ENCODE results near the gene DCTN3. TPM values are rescaled to one million over a fixed set of nuclear protein-coding genes. Genes with fewer than 3 reads are reported as not detected.

DCTN3 gene
- polyA plus RNA-seq, 1 experiment: 149 TPM

GRCh38 chr9:34579104-34579807, 41.0 kb downstream of the DCTN3 start:
- DNase-seq (ENCODE audit: low read depth): no peak
- ChIA-PET POLR2A (no interaction called here), CTCF (interaction anchor here (1.6 to 6.9 kb wide), 3 partner anchors 13 to 32 kb away, joined by 7 to 52 read pairs (median 9); no protein-coding TSS in a partner anchor)
- peaks cover 38% of the 10 kb centered on the region for H3K27me3 ChIP-seq (ENCODE audit: control insufficient read depth, insufficient read depth, low read length)
- TF ChIP-seq, protein P1, sequence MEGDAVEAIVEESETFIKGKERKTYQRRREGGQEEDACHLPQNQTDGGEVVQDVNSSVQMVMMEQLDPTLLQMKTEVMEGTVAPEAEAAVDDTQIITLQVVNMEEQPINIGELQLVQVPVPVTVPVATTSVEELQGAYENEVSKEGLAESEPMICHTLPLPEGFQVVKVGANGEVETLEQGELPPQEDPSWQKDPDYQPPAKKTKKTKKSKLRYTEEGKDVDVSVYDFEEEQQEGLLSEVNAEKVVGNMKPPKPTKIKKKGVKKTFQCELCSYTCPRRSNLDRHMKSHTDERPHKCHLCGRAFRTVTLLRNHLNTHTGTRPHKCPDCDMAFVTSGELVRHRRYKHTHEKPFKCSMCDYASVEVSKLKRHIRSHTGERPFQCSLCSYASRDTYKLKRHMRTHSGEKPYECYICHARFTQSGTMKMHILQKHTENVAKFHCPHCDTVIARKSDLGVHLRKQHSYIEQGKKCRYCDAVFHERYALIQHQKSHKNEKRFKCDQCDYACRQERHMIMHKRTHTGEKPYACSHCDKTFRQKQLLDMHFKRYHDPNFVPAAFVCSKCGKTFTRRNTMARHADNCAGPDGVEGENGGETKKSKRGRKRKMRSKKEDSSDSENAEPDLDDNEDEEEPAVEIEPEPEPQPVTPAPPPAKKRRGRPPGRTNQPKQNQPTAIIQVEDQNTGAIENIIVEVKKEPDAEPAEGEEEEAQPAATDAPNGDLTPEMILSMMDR (IDR thresholded peaks at IDR 0.05; ENCODE audit: insufficient read depth, low read depth, low read length): no peak
- no peaks in the 10 kb centered on the region for H3K36me3 ChIP-seq (ENCODE audit: control insufficient read depth, insufficient read depth, low read length)
- no peak overlapping the region for H3K4me3 ChIP-seq (ENCODE audit: low read depth, low read length)

- TF ChIP-seq, protein P1 (IDR thresholded peaks at IDR 0.05; ENCODE audit: insufficient read depth, low read depth, low read length): no peak
- no peak for DNase-seq (ENCODE audit: low read depth)
- H3K36me3 ChIP-seq (ENCODE audit: control insufficient read depth, insufficient read depth, low read length): no peaks in the 10 kb centered on the region
- no peak overlapping the region for H3K4me3 ChIP-seq (ENCODE audit: low read depth, low read length)
- CTCF ChIA-PET: interaction anchor here (2.1 to 6.9 kb wide), 2 partner anchors 14 to 31 kb away, joined by 9 to 52 read pairs; no protein-coding TSS in a partner anchor
- H3K27me3 ChIP-seq (ENCODE audit: control insufficient read depth, insufficient read depth, low read length): peaks cover 38% of the 10 kb centered on the region
- POLR2A ChIA-PET: no interaction called here
These were observed 41.8 kb downstream of the DCTN3 start for GRCh38 chr9:34578241-34579103.

DNA sequence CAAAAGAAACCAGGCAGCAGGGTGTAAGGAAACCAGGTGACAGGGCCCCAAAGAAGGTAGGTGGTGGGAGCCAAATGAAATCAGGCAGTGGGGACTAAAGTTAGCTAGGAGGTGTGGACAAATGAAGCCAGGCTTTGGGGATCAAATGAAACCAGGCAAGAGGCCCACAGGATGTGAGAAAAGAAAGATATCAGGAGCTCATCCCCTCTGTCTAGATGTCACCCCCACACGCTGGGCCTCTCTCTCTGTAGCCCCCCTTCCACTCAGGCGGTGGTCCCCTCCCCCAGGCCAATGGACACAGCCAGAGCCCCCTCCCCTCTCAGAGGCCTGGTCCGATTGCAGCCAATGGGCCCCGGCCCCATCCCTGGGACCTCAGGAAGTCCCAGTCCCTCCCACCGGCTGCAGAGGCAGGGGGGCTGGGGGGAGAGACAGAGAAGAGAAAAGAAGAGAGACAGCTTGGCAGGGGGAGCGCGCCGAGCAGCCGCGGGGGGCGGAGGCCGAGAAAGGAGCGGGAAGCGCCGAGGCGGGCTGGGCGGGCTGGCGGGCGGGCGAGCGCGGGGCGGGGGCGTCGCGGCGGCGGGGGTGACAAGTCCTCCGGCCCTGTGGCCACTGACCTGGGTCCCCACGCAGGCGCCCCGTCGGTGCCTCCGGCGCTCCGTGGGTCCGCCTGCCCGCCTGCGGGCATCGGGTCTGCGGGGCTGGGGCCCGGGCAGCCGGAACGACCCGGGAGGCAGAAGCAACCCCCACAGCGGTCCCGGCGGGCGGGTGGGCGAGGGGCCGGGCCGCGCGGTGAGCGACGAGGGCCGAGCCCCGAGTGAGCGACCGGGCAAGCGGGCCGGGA, 42.7 kb downstream of the DCTN3 start:
- Histone ChIP-seq H3K36me3 (ENCODE audit: control insufficient read depth, insufficient read depth, low read length) (no peaks in the 10 kb centered on the region), H3K27me3 (ENCODE audit: control insufficient read depth, insufficient read depth, low read length) (peaks cover 35% of the 10 kb centered on the region), H3K4me3 (ENCODE audit: low read depth, low read length) (no peak overlapping the region)
- DNase-seq (ENCODE audit: low read depth): no peak
- ChIA-PET CTCF (interaction anchor here (0.8 to 6.9 kb wide), 5 partner anchors 14 to 174 kb away, joined by 4 to 52 read pairs (median 6); no protein-coding TSS in a partner anchor), POLR2A (no interaction called here)
- TF ChIP-seq, protein P1 (IDR thresholded peaks at IDR 0.05; ENCODE audit: insufficient read depth, low read depth, low read length): no peak

GRCh38 chr9:34576597-34577399, 43.5 kb downstream of the DCTN3 start:
- no peaks in the 10 kb centered on the region for H3K36me3 ChIP-seq (ENCODE audit: control insufficient read depth, insufficient read depth, low read length)
- H3K27me3 ChIP-seq (ENCODE audit: control insufficient read depth, insufficient read depth, low read length): peaks cover 34% of the 10 kb centered on the region
- ChIA-PET CTCF (interaction anchor here (0.8 to 2.0 kb wide), 5 partner anchors 15 to 173 kb away, joined by 4 to 6 read pairs (median 5); no protein-coding TSS in a partner anchor), POLR2A (no interaction called here)
- H3K4me3 ChIP-seq (ENCODE audit: low read depth, low read length): no peak overlapping the region
- TF ChIP-seq, protein P1 (IDR thresholded peaks at IDR 0.05; ENCODE audit: insufficient read depth, low read depth, low read length): no peak
- DNase-seq (ENCODE audit: low read depth): no peak
